ENCODE results near the gene RETN. TPM values are rescaled to one million over a fixed set of nuclear protein-coding genes. Genes with fewer than 3 reads are reported as not detected.
A peak's percentile ranks its signal among the peaks of the same experiment; 100 is the strongest.

The RETN gene
- polyA plus RNA-seq, 2 of the 4 experiments (the other 2 are of a cell fraction): not detected

- ChIA-PET POLR2A (no interaction called here), CTCF (no interaction called here)
- ATAC-seq (no peak), FAIRE-seq (no peak), DNase-seq (ENCODE audit: low read depth in 1 of 2, low spot score in 1 of 2) (no peak)
- Histone ChIP-seq H3K4me1 (peaks cover 14% of the 10 kb centered on the region; the same call in 1 of the 3 replicates), H3K9me3 (no peaks in the 10 kb centered on the region), H3K27ac (no peak overlapping the region), H3K4me3 (no peak overlapping the region), H3K4me2 (no peak overlapping the region)
- WGBS (ENCODE audit: missing lambda C conversion rate): 96% methylated on average over 24 of the region's 24 CpGs
- TF ChIP-seq PBX3 (IDR thresholded peaks at IDR 0.05): no peak
- TF ChIP-seq FOXS1 (CRISPR knock-in tag; IDR thresholded peaks at IDR 0.05): no peak
- no peak for TF ChIP-seq CHD4 (IDR thresholded peaks at IDR 0.05; ENCODE audit: borderline replicate concordance)
- TF ChIP-seq MAZ (IDR thresholded peaks at IDR 0.05; ENCODE audit: borderline replicate concordance, low read depth, low read length): no peak
Observed at GRCh38 chr19:7627166-7627565, 41.7 kb upstream of the RETN start.

GRCh38 chr19:7628589-7629311 lies 40.1 kb upstream of the RETN start:
- Histone ChIP-seq H3K27ac (peak overlapping the region; percentile 76 to 88), H3K9me3 (no peaks in the 10 kb centered on the region), H3K4me2 (peak overlapping the region; percentile 97), H3K4me3 (peak overlapping the region; percentile 96), H3K4me1 (peaks cover 14% of the 10 kb centered on the region; the same call in 1 of the 3 replicates)
- WGBS (ENCODE audit: missing lambda C conversion rate): 1% methylated on average over 15 of the region's 15 CpGs
- TF ChIP-seq HES2 (IDR thresholded peaks at IDR 0.05) (no peak), HOXA7 (CRISPR knock-in tag; IDR thresholded peaks at IDR 0.05) (no peak), RARB (CRISPR knock-in tag; IDR thresholded peaks at IDR 0.05) (no peak), SREBF2 (IDR thresholded peaks at IDR 0.05) (no peak), CHD2 (IDR thresholded peaks at IDR 0.05; ENCODE audit: low read length, partially characterized antibody) (no peak), CBX2 (IDR thresholded peaks at IDR 0.05; ENCODE audit: borderline replicate concordance, low read depth) (no peak), EHMT2 (IDR thresholded peaks at IDR 0.05; ENCODE audit: low read depth) (no peak), TFCP2L1 (CRISPR knock-in tag; IDR thresholded peaks at IDR 0.05) (no peak), ZSCAN20 (CRISPR knock-in tag; IDR thresholded peaks at IDR 0.05) (no peak), RAD21 (conservative IDR thresholded peaks at IDR 0.05 in 1 of 2, IDR thresholded peaks at IDR 0.05 in 1 of 2) (no peak)
- ATAC-seq (no peak), FAIRE-seq (no peak), DNase-seq (ENCODE audit: low read depth in 1 of 2, low spot score in 1 of 2) (no peak)
- CTCF ChIA-PET: interaction anchor here (1.1 to 1.6 kb wide), 2 partner anchors 24 to 52 kb away, joined by 3 to 5 read pairs; partner anchors contain the start of gene TRAPPC5
- POLR2A ChIA-PET: interaction anchor here (1.0 to 1.1 kb wide), 3 partner anchors 16 to 39 kb away, joined by 3 to 4 read pairs (median 3); no protein-coding TSS in a partner anchor

GRCh38 chr19:7629347-7630054 lies 39.3 kb upstream of the RETN start, which contains the start of the genes PET100 and XAB2:
Gene PET100, plus strand, starts transcription at chr19:7629793. Its CDS starts 41 bp downstream, at chr19:7629834.
Gene XAB2, minus strand, starts transcription at chr19:7629545. Its CDS starts 18 bp downstream, at chr19:7629527.
- WGBS (ENCODE audit: missing lambda C conversion rate): 0% methylated on average over 25 of the region's 40 CpGs
- no peaks in the 10 kb centered on the region for H3K9me3 ChIP-seq
- ChIA-PET CTCF (interaction anchor here (0.6 to 2.4 kb wide), 4 partner anchors 23 to 314 kb away, joined by 3 to 7 read pairs (median 4); partner anchors contain the start of genes TIMM44 and TRAPPC5), POLR2A (interaction anchor here (0.5 to 1.1 kb wide), 6 partner anchors 10 to 132 kb away, joined by 3 to 4 read pairs (median 3); no protein-coding TSS in a partner anchor)
- H3K4me1 ChIP-seq: peaks cover 14% of the 10 kb centered on the region; the same call in 1 of the 3 replicates
- H3K4me2 ChIP-seq: peak within 1 kb of the TSS; percentile 97
- FAIRE-seq: no peak
- ATAC-seq: peak; percentile 97 to 98
- H3K27ac ChIP-seq: peak within 1 kb of the TSS; percentile 88 to 90
- DNase-seq (ENCODE audit: low read depth in 1 of 2, low spot score in 1 of 2): peak; percentile 96 to 98
- H3K4me3 ChIP-seq: peak within 1 kb of the TSS; percentile 96
- no peak for TF ChIP-seq HOXB5 (CRISPR knock-in tag; IDR thresholded peaks at IDR 0.05)
- TF ChIP-seq ZSCAN20 (CRISPR knock-in tag; IDR thresholded peaks at IDR 0.05): no peak
- TF ChIP-seq PBX3 (IDR thresholded peaks at IDR 0.05): peak; percentile 97
- no peak for TF ChIP-seq FOSB (CRISPR knock-in tag; IDR thresholded peaks at IDR 0.05)
- no peak for TF ChIP-seq EHF (CRISPR knock-in tag; IDR thresholded peaks at IDR 0.05)
- TF ChIP-seq MAFK (IDR thresholded peaks at IDR 0.05; ENCODE audit: partially characterized antibody): no peak
- no peak for TF ChIP-seq NR3C1 (IDR thresholded peaks at IDR 0.05)
- TF ChIP-seq HDAC2 (IDR thresholded peaks at IDR 0.05): peak; percentile 70; the same call in 1 of the 2 replicates
- TF ChIP-seq ATOH8 (CRISPR knock-in tag; IDR thresholded peaks at IDR 0.05; ENCODE audit: low read depth): no peak
- TF ChIP-seq FOSL2 (IDR thresholded peaks at IDR 0.05): no peak
- no peak for TF ChIP-seq FOSL2 (CRISPR knock-in tag; IDR thresholded peaks at IDR 0.05)
- TF ChIP-seq ESRRA (IDR thresholded peaks at IDR 0.05; ENCODE audit: borderline replicate concordance, low read length): no peak
- TF ChIP-seq JUNB (IDR thresholded peaks at IDR 0.05): no peak
- TF ChIP-seq CHD4 (IDR thresholded peaks at IDR 0.05; ENCODE audit: borderline replicate concordance): no peak
- no peak for TF ChIP-seq HEYL (CRISPR knock-in tag; IDR thresholded peaks at IDR 0.05)
- peak; percentile 39 for TF ChIP-seq POLR2A (IDR thresholded peaks at IDR 0.05; ENCODE audit: low read length)
- TF ChIP-seq SREBF2 (IDR thresholded peaks at IDR 0.05): no peak
- no peak for TF ChIP-seq CHD2 (IDR thresholded peaks at IDR 0.05; ENCODE audit: low read length, partially characterized antibody)
- no peak for TF ChIP-seq TP53 (CRISPR knock-in tag; IDR thresholded peaks at IDR 0.05)
- no peak for TF ChIP-seq NFE2L2 (conservative IDR thresholded peaks at IDR 0.05; ENCODE audit: low read length)
- TF ChIP-seq EHMT2 (IDR thresholded peaks at IDR 0.05; ENCODE audit: low read depth): no peak
- TF ChIP-seq PHF8 (IDR thresholded peaks at IDR 0.05; ENCODE audit: borderline replicate concordance, low read depth): peak; percentile 41; the same call in 1 of the 2 replicates
- no peak for TF ChIP-seq RARB (CRISPR knock-in tag; IDR thresholded peaks at IDR 0.05)
